Subcutaneous adipose tissue (tissue), 4 donors: ENCODE measurements around the gene OR5A2. TPM values are rescaled to one million over a fixed set of nuclear protein-coding genes. Genes with fewer than 3 reads are reported as not detected.

Experiments
- total RNA-seq, 4 donors: library from RNA; depleted of rRNA; stranded (reverse); fragments of >200 nt; gene quantifications; one replicate each; pipeline ENCODE4 v1.1.0, GENCODE V29; 2016
- TF ChIP-seq, protein P1 (sequence below): fragments of 450-650 bp; IDR thresholded peaks from one replicate; pipeline ENCODE4 v1.5.1; 2016; ENCODE audit warnings: low read depth, mild to moderate bottlenecking, control low read depth, antibody characterized with exemption, moderate library complexity

OR5A2 gene
- total RNA-seq, 4 donors from 2014 or later: not detected

DNA sequence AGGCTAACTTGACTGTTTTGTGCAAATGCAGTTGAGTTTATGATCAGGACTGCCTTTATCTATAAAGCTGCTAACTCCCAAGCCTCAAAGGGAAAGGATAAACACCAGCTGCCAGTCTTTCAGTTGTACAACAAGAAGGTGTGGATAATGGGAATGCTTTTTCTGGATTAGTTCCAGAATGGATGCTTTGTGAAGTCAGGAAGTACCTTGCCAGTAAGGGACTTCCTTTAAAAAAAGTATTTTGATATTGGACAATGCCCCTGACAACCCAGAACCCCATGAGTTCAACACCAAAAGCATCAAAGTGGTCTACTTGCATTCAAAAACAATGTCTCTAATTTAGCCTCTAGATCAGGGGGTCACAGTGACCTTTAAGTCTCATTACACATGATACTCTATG is 32.0 kb downstream of the OR5A2 start:
- TF ChIP-seq, protein P1, sequence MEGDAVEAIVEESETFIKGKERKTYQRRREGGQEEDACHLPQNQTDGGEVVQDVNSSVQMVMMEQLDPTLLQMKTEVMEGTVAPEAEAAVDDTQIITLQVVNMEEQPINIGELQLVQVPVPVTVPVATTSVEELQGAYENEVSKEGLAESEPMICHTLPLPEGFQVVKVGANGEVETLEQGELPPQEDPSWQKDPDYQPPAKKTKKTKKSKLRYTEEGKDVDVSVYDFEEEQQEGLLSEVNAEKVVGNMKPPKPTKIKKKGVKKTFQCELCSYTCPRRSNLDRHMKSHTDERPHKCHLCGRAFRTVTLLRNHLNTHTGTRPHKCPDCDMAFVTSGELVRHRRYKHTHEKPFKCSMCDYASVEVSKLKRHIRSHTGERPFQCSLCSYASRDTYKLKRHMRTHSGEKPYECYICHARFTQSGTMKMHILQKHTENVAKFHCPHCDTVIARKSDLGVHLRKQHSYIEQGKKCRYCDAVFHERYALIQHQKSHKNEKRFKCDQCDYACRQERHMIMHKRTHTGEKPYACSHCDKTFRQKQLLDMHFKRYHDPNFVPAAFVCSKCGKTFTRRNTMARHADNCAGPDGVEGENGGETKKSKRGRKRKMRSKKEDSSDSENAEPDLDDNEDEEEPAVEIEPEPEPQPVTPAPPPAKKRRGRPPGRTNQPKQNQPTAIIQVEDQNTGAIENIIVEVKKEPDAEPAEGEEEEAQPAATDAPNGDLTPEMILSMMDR: no peak

DNA sequence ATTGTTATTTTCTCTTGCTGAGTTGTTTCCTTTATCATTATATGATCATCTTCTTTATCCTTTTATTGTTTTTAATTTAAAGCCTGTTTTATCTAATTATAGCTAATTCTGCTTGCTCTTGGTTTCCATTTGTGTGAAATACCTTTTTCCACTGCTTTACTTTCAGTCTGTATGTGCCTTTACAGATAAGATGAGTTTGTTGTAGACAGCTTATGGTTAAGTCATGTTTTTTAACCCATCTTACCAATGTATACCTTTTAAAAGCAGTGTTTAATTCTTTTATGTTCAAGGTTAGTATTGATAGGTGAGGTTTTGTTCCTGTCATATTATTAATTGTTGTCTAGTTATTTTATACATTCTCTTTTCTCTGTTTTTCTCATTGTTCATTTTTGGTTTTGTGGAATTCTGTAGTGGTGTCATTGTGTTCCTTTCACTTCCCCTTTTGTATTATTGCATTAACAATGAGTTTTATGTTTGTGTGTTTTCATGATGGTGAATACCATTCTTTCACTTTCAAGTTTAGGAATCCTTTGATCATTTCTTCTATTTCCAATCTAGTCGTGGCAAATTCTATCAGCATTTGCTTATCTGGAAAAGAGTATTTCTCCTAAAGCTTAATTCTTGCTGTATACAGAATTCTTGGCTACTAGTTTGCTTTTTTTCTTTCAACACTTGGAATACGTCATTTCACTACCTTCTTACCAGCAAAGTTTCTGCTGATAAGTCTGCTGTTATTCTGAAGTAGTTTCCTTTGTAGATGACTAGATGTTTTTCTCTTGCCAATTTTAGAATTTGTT is 45.8 kb downstream of the OR5A2 start:
- TF ChIP-seq, protein P1: no peak

DNA sequence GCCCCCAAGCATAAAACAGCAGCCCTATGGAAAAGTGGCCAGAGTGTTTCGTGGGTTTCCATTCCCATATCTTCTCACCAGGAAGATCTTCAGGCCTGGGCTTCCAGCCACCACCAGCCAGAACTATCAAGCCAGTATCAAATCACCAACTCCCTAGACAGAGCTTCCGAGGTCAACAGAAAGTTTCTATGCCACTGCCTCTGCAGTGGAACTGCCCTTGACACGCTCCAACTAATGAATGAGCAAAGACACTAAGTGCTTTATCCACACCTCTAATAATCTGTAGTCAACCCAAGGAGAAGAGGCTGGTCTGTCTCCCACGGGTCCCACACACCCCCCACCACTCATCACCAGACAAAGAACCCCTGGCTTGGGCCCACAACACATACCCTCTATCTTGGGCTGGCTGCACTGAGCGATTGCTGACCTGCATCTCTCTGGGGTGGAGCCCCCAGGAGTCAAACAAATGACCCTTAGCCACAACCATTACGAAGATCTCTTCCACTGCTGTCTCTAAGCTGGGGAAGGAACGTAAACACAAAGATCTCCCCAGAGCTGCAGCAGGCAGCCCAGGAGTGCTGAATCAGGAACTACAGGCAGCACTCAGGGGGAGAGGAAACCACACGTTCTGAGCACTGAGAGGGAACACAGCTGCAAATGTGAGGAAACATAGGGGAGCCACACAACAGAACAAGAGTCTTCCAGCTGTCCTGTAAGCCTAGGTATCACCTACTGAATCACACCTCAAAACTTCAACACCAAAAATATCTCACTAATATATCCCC is 57.8 kb downstream of the OR5A2 start:
- TF ChIP-seq, protein P1: no peak

Other genes starting within 250 kb of the OR5A2 start
- gene MPEG1, start 213.5 kb downstream of the OR5A2 start, total RNA-seq: 10 to 100 TPM; 28.3 to 80.5 (median 52.4) TPM
- under 1 TPM in 1 of 4 donors, not detected in 3; under 0.01 TPM for gene OR5AN1, start 67.5 kb downstream of the OR5A2 start, total RNA-seq
- not detected for gene OR5A1, start 10.1 kb upstream of the OR5A2 start, total RNA-seq
- not detected for gene OR4D6, start 30.5 kb upstream of the OR5A2 start, total RNA-seq
- gene OR4D10, start 46.9 kb upstream of the OR5A2 start, total RNA-seq: not detected
- not detected for gene OR4D11, start 77.2 kb upstream of the OR5A2 start, total RNA-seq
- gene OR4D9, start 85.1 kb upstream of the OR5A2 start, total RNA-seq: not detected
- gene OSBP, start 189.4 kb upstream of the OR5A2 start, total RNA-seq: 10 to 100 TPM; 43.5 to 54.1 (median 48.1) TPM
- gene PATL1, start 242.6 kb upstream of the OR5A2 start, total RNA-seq: 10 to 100 TPM; 12.6 to 23.8 (median 15.2) TPM